CD4-positive, alpha-beta T cell (primary cell): Measurements from ENCODE around the gene KCNIP4. TPM values are rescaled to one million over a fixed set of nuclear protein-coding genes. Genes with fewer than 3 reads are reported as not detected.

Experiments
- ATAC-seq: fragments of 200-7000 bp; cut with Tn5 transposase; one replicate; pipeline ENCODE4 v1.10.0; 2022; ENCODE audit warnings: mild to moderate bottlenecking; ENCODE audit not compliant: poor library complexity
- CTCF ChIA-PET: fragments of 350-600 bp; sonication (Branson Sonifier 250); formaldehyde crosslinking; loops from one replicate; lab custom pipeline; 2021; ENCODE audit warnings: antibody characterized with exemption, inconsistent platforms; lab: Charles Lee
- POLR2A ChIA-PET: fragments of 350-600 bp; sonication (Branson Sonifier 250); formaldehyde crosslinking; loops from one replicate; lab custom pipeline; 2021; ENCODE audit warnings: antibody characterized with exemption, inconsistent platforms; lab: Charles Lee
- DNase-seq, 14 experiments: peaks; one replicate each; pipeline ENCODE4 v3.0.0-alpha.2; 2013 to 2020; ENCODE audit warnings: mixed read lengths in 2 of 14
- H3K27ac ChIP-seq, 2 donors: one replicate each; pipeline versions ENCODE4 v1.5.1 to v1.7.0; 2013; ENCODE audit warnings: low read length in 2 of 2, low read depth in 1 of 2, mild to moderate bottlenecking in 1 of 2
- H3K27me3 ChIP-seq, 2 experiments: 1 replicate in 1 of 2; 2 replicates in 1 of 2; pipeline versions ENCODE4 v1.6.1 to v1.7.0; 2013; ENCODE audit warnings: low read length in 2 of 2, control low read depth in 1 of 2, mild to moderate bottlenecking in 1 of 2, moderate library complexity in 1 of 2; ENCODE audit not compliant: insufficient read depth in 2 of 2, control insufficient read depth in 1 of 2
- H3K36me3 ChIP-seq: one replicate; pipeline ENCODE4 v1.6.1; 2013; ENCODE audit warnings: low read length, control low read depth; ENCODE audit not compliant: insufficient read depth
- H3K4me1 ChIP-seq: one replicate; pipeline ENCODE4 v1.6.1; 2013; ENCODE audit warnings: low read length, control low read depth; ENCODE audit not compliant: insufficient read depth
- H3K4me3 ChIP-seq: one replicate; pipeline ENCODE4 v1.5.1; 2013; ENCODE audit warnings: mild to moderate bottlenecking, low read length, moderate library complexity
- H3K9me3 ChIP-seq, 2 experiments: 1 replicate in 1 of 2; 2 replicates in 1 of 2; pipeline versions ENCODE4 v1.6.1 to v1.7.0; 2013; ENCODE audit warnings: low read length in 2 of 2, mild to moderate bottlenecking in 2 of 2, control low read depth in 1 of 2, moderate library complexity in 1 of 2; ENCODE audit not compliant: control insufficient read depth in 1 of 2, insufficient read depth in 1 of 2
- H3K27ac Mint-ChIP-seq: one replicate; pipeline ENCODE4 v1.8.0; 2020; ENCODE audit warnings: mixed read lengths
- H3K27me3 Mint-ChIP-seq: one replicate; pipeline ENCODE4 v1.8.0; 2021; ENCODE audit warnings: mixed read lengths
- H3K36me3 Mint-ChIP-seq: one replicate; pipeline ENCODE4 v1.8.0; 2021; ENCODE audit warnings: low read depth, mixed read lengths
- H3K4me1 Mint-ChIP-seq: one replicate; pipeline ENCODE4 v1.8.0; 2021; ENCODE audit warnings: low read depth, mixed read lengths
- H3K4me3 Mint-ChIP-seq: one replicate; pipeline ENCODE4 v1.8.0; 2020; ENCODE audit warnings: mild to moderate bottlenecking, mixed read lengths
- H3K9me3 Mint-ChIP-seq: one replicate; pipeline ENCODE4 v1.8.0; 2020; ENCODE audit warnings: mixed read lengths
- intact Hi-C, 2 experiments: fragments of 100-400 bp; cut with DNase I in 1 of 2; cut with micrococcal nuclease in 1 of 2; formaldehyde crosslinking; loops; one replicate each; pipeline versions ENCODE4 v1.15.1 to v1.9.0; 2023 to 2025; cut with DNase I, micrococcal nuclease
- total RNA-seq, 174 experiments: library from RNA in 2 of 174; stranded (reverse) in 2 of 174; gene quantifications; one replicate each; pipeline ENCODE4 v1.2.3 and lab custom pipeline; 2021 to 2026
- TF ChIP-seq, protein P1 (sequence below): fragments of 200-600 bp; IDR thresholded peaks from one replicate; pipeline ENCODE4 v1.8.0; 2022; ENCODE audit warnings: antibody characterized with exemption, mild to moderate bottlenecking

Gene KCNIP4
- total RNA-seq, 2 experiments from 2014 or later = not detected

DNA sequence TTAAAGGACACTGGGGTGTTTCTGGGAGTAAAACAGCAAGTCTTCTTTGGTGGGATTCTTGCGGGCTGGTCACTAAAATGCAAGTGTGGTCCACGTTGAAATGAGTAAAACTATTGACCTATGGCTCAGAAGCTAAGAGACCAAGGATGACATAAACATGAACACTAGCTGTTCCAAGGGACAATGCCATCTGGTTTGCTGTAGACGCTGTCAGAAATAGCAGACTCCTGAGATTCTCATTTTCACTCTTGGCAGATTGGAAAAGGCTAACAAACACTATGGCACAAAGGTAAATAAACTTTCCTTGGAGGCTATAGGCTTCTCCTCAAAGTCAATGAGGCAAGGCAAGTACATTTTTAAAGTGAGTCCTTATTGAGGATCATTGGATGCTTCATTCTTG is 343.6 kb downstream of the KCNIP4 start:
- Mint-ChIP-seq H3K9me3 (peaks cover 4% of the 10 kb centered on the region), H3K27ac (no peak overlapping the region), H3K4me1 (no peaks in the 10 kb centered on the region), H3K36me3 (no peaks in the 10 kb centered on the region), H3K27me3 (no peaks in the 10 kb centered on the region), H3K4me3 (no peak overlapping the region)
- ATAC-seq = no peak
- no peaks in the 10 kb centered on the region for H3K4me1 ChIP-seq
- no peaks in the 10 kb centered on the region for H3K9me3 ChIP-seq
- no peak for DNase-seq
- TF ChIP-seq, protein P1, sequence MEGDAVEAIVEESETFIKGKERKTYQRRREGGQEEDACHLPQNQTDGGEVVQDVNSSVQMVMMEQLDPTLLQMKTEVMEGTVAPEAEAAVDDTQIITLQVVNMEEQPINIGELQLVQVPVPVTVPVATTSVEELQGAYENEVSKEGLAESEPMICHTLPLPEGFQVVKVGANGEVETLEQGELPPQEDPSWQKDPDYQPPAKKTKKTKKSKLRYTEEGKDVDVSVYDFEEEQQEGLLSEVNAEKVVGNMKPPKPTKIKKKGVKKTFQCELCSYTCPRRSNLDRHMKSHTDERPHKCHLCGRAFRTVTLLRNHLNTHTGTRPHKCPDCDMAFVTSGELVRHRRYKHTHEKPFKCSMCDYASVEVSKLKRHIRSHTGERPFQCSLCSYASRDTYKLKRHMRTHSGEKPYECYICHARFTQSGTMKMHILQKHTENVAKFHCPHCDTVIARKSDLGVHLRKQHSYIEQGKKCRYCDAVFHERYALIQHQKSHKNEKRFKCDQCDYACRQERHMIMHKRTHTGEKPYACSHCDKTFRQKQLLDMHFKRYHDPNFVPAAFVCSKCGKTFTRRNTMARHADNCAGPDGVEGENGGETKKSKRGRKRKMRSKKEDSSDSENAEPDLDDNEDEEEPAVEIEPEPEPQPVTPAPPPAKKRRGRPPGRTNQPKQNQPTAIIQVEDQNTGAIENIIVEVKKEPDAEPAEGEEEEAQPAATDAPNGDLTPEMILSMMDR = no peak
- H3K4me3 ChIP-seq = no peak overlapping the region
- CTCF ChIA-PET = no interaction called here
- intact Hi-C loops = no loop called here
- no peaks in the 10 kb centered on the region for H3K27me3 ChIP-seq
- POLR2A ChIA-PET = no interaction called here
- H3K36me3 ChIP-seq = no peaks in the 10 kb centered on the region
- H3K27ac ChIP-seq = no peak overlapping the region

DNA sequence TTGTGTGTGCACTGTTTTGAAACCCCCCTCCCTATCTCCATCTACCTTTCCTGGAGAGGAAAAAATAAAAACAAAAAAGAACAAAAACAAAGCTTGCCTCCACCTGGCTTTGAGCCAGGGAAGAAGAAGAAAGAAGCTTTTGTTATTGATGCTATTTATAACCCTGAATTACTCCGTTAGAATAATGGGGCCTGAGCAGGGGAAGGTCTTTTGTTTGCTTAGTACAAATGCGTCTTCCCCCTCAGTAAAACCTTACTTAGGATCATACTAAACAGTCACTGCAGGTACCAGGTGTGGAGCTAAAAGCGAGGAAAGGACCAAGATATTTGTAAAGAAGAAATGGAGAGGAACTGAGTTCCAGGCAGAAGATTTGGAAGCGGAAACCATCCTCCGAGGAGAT is 352.1 kb downstream of the KCNIP4 start:
- H3K27me3 Mint-ChIP-seq = no peaks in the 10 kb centered on the region
- Histone ChIP-seq H3K4me3 (no peak overlapping the region), H3K9me3 (no peaks in the 10 kb centered on the region), H3K4me1 (no peaks in the 10 kb centered on the region), H3K27me3 (no peaks in the 10 kb centered on the region), H3K27ac (no peak overlapping the region), H3K36me3 (no peaks in the 10 kb centered on the region)
- no peaks in the 10 kb centered on the region for H3K4me1 Mint-ChIP-seq
- ChIA-PET POLR2A (no interaction called here), CTCF (no interaction called here)
- H3K4me3 Mint-ChIP-seq = no peak overlapping the region
- H3K27ac Mint-ChIP-seq = no peak overlapping the region
- ATAC-seq = no peak
- peaks cover 7% of the 10 kb centered on the region for H3K9me3 Mint-ChIP-seq
- H3K36me3 Mint-ChIP-seq = no peaks in the 10 kb centered on the region
- intact Hi-C loops = no loop called here
- DNase-seq = no peak
- TF ChIP-seq, protein P1 = no peak

DNA sequence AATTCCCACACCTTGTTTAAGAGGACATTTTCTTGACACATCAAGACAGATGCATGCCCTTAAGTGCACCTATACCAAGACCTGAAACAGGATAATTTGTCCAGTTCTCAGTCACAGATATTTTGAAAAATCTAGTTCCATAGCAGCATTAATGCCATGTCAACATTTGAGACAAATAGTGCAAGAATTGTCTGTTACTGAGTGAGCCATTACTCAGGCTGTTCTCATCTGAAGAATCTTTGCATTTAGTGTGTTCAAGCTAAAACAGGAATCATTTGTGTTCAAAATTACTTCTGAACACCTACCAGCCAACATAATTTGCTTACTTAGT is 354.9 kb downstream of the KCNIP4 start:
- no peak for ATAC-seq
- Mint-ChIP-seq H3K27me3 (no peaks in the 10 kb centered on the region), H3K4me1 (no peaks in the 10 kb centered on the region), H3K4me3 (no peak overlapping the region), H3K9me3 (peaks cover 7% of the 10 kb centered on the region), H3K36me3 (no peaks in the 10 kb centered on the region), H3K27ac (no peak overlapping the region)
- intact Hi-C loops = no loop called here
- Histone ChIP-seq H3K27me3 (no peaks in the 10 kb centered on the region), H3K36me3 (no peaks in the 10 kb centered on the region), H3K27ac (no peak overlapping the region), H3K4me3 (no peak overlapping the region), H3K9me3 (no peaks in the 10 kb centered on the region), H3K4me1 (no peaks in the 10 kb centered on the region)
- CTCF ChIA-PET = no interaction called here
- TF ChIP-seq, protein P1 = no peak
- POLR2A ChIA-PET = no interaction called here
- DNase-seq = no peak
